Measurements from ENCODE around the gene NECAP2. TPM values are rescaled to one million over a fixed set of nuclear protein-coding genes. Genes with fewer than 3 reads are reported as not detected.
A peak's percentile ranks its signal among the peaks of the same experiment; 100 is the strongest.

NECAP2 gene
- total and polyA plus RNA-seq, 10 donors, result 59.7 to 150 (median 117) TPM

- H3K27ac ChIP-seq, result peak overlapping the region in 5 of 8 donors; percentile 57 to 73 (median 64)
- DNase-seq, result no peak
- intact Hi-C loops (cut with DNase I; ENCODE audit: low total_unique reads), result no loop called here
- no peaks in the 10 kb centered on the region for H3K9me3 ChIP-seq
- peaks cover 0 to 75% (median 51%) of the 10 kb centered on the region in 6 donors for H3K36me3 ChIP-seq
- 88 to 100% (median 95%) methylated on average over 1 to 5 of the region's 5 CpGs for WGBS, 5 donors
- no peaks in the 10 kb centered on the region for H3K27me3 ChIP-seq (replicated peaks in 1 of 7)
- H3K4me3 ChIP-seq, result no peak overlapping the region
- TF ChIP-seq CTCF (IDR thresholded peaks at IDR 0.05 in 8 of 11, conservative IDR thresholded peaks at IDR 0.05 in 3 of 11), result no peak
- no peak for TF ChIP-seq POLR2AphosphoS5 (IDR thresholded peaks at IDR 0.05)
- no peak for TF ChIP-seq POLR2A (IDR thresholded peaks at IDR 0.05)
- H3K4me1 ChIP-seq, result peaks cover under 1 to 51% (median 22%) of the 10 kb centered on the region in 6 donors
Observed at GRCh38 chr1:16398371-16398953, 42.1 kb upstream of the NECAP2 start.

GRCh38 chr1:16402742-16403141, 37.8 kb upstream of the NECAP2 start:
- intact Hi-C loops (cut with DNase I; ENCODE audit: low total_unique reads), result no loop called here
- Histone ChIP-seq H3K4me1 (peaks cover 0 to 15% (median 4%) of the 10 kb centered on the region in 6 donors), H3K9me3 (no peaks in the 10 kb centered on the region), H3K27me3 (replicated peaks in 1 of 7) (no peaks in the 10 kb centered on the region), H3K27ac (peak overlapping the region in 3 of 8 donors; percentile 32 to 54 (median 49)), H3K4me3 (no peak overlapping the region), H3K36me3 (peaks cover 0 to 32% (median 16%) of the 10 kb centered on the region in 6 donors)
- 62 to 78% (median 67%) methylated on average over 10 of the region's 10 CpGs for WGBS, 5 donors
- no peak for TF ChIP-seq CTCF (IDR thresholded peaks at IDR 0.05 in 8 of 11, conservative IDR thresholded peaks at IDR 0.05 in 3 of 11)
- no peak for DNase-seq

- intact Hi-C loops (cut with DNase I; ENCODE audit: low total_unique reads), result no loop called here
- 81 to 96% (median 82%) methylated on average over 5 of the region's 5 CpGs for WGBS, 5 donors
- H3K36me3 ChIP-seq, result peaks cover 0 to 5% (median 0%) of the 10 kb centered on the region in 6 donors
- H3K4me3 ChIP-seq, result no peak overlapping the region
- DNase-seq, result no peak
- TF ChIP-seq CTCF (IDR thresholded peaks at IDR 0.05 in 8 of 11, conservative IDR thresholded peaks at IDR 0.05 in 3 of 11) (no peak), POLR2A (IDR thresholded peaks at IDR 0.05) (no peak)
- no peaks in the 10 kb centered on the region for H3K27me3 ChIP-seq (replicated peaks in 1 of 7)
- no peak overlapping the region for H3K27ac ChIP-seq
- peaks cover 0 to 14% (median 4%) of the 10 kb centered on the region in 6 donors for H3K4me1 ChIP-seq
- no peaks in the 10 kb centered on the region for H3K9me3 ChIP-seq
Observed at GRCh38 chr1:16405441-16405840, 35.1 kb upstream of the NECAP2 start.

GRCh38 chr1:16406868-16407267, 33.7 kb upstream of the NECAP2 start:
- no peak for TF ChIP-seq CTCF (IDR thresholded peaks at IDR 0.05 in 8 of 11, conservative IDR thresholded peaks at IDR 0.05 in 3 of 11)
- TF ChIP-seq POLR2A (IDR thresholded peaks at IDR 0.05), result no peak
- no peak for TF ChIP-seq POLR2AphosphoS5 (IDR thresholded peaks at IDR 0.05)
- 85 to 96% (median 92%) methylated on average over 9 of the region's 9 CpGs for WGBS, 5 donors
- H3K4me3 ChIP-seq, result no peak overlapping the region
- DNase-seq, result no peak
- intact Hi-C loops (cut with DNase I; ENCODE audit: low total_unique reads), result no loop called here
- H3K36me3 ChIP-seq, result no peaks in the 10 kb centered on the region
- no peaks in the 10 kb centered on the region for H3K9me3 ChIP-seq
- H3K27ac ChIP-seq, result no peak overlapping the region
- H3K4me1 ChIP-seq, result peaks cover 0 to 14% (median 4%) of the 10 kb centered on the region in 6 donors
- no peaks in the 10 kb centered on the region for H3K27me3 ChIP-seq (replicated peaks in 1 of 7)
